ENCODE results near the gene TLCD3B. TPM values are rescaled to one million over a fixed set of nuclear protein-coding genes. Genes with fewer than 3 reads are reported as not detected.
"Not testable (repeated sequence)": the region's sequence is repeated elsewhere in the genome, so short reads cannot be mapped to it uniquely, and the experiment has no call there.

The TLCD3B gene
- total RNA-seq, 3 donors from 2014 or later, result 0.29 TPM; not detected in 2

GRCh38 chr16:30025574-30025973 is 5.5 kb downstream of the TLCD3B start:
- no peak overlapping the region for H3K4me3 ChIP-seq
- intact Hi-C loops (cut with DNase I; ENCODE audit: low total_unique reads), result no loop called here
- peaks cover 3 to 43% of the 10 kb centered on the region in 2 donors for H3K27me3 ChIP-seq
- H3K9me3 ChIP-seq, result no peaks in the 10 kb centered on the region
- no peaks in the 10 kb centered on the region for H3K4me1 ChIP-seq
- no peak overlapping the region for H3K27ac ChIP-seq
- no peaks in the 10 kb centered on the region for H3K36me3 ChIP-seq
- no peak for DNase-seq (ENCODE audit: low spot score in 2 of 2)
- TF ChIP-seq CTCF (IDR thresholded peaks at IDR 0.05), result no peak
- no peak for TF ChIP-seq POLR2A (IDR thresholded peaks at IDR 0.05)
- no peak for TF ChIP-seq POLR2AphosphoS5 (IDR thresholded peaks at IDR 0.05)

GRCh38 chr16:30025156-30025555 is 5.9 kb downstream of the TLCD3B start:
- intact Hi-C loops (cut with DNase I; ENCODE audit: low total_unique reads), result no loop called here
- no peak overlapping the region for H3K4me3 ChIP-seq
- H3K27me3 ChIP-seq, result peaks cover under 1 to 39% of the 10 kb centered on the region in 2 donors
- H3K4me1 ChIP-seq, result no peaks in the 10 kb centered on the region
- DNase-seq (ENCODE audit: low spot score in 2 of 2), result no peak
- no peaks in the 10 kb centered on the region for H3K9me3 ChIP-seq
- no peaks in the 10 kb centered on the region for H3K36me3 ChIP-seq
- H3K27ac ChIP-seq, result no peak overlapping the region
- TF ChIP-seq CTCF (IDR thresholded peaks at IDR 0.05), result no peak
- no peak for TF ChIP-seq POLR2A (IDR thresholded peaks at IDR 0.05)
- no peak for TF ChIP-seq POLR2AphosphoS5 (IDR thresholded peaks at IDR 0.05)

GRCh38 chr16:30024451-30024850 is 6.6 kb downstream of the TLCD3B start:
- no peak overlapping the region for H3K27ac ChIP-seq
- peaks cover 0 to 32% of the 10 kb centered on the region in 2 donors for H3K27me3 ChIP-seq
- H3K4me3 ChIP-seq, result no peak overlapping the region
- intact Hi-C loops (cut with DNase I; ENCODE audit: low total_unique reads), result no loop called here
- no peak for TF ChIP-seq POLR2AphosphoS5 (IDR thresholded peaks at IDR 0.05)
- no peaks in the 10 kb centered on the region for H3K9me3 ChIP-seq
- H3K36me3 ChIP-seq, result no peaks in the 10 kb centered on the region
- no peak for DNase-seq (ENCODE audit: low spot score in 2 of 2)
- H3K4me1 ChIP-seq, result no peaks in the 10 kb centered on the region

- intact Hi-C loops (cut with DNase I; ENCODE audit: low total_unique reads), result no loop called here
- Histone ChIP-seq H3K4me1 (no peaks in the 10 kb centered on the region), H3K27me3 (peaks cover 0 to 29% of the 10 kb centered on the region in 2 donors), H3K27ac (no peak overlapping the region), H3K4me3 (no peak overlapping the region), H3K9me3 (no peaks in the 10 kb centered on the region), H3K36me3 (no peaks in the 10 kb centered on the region)
- TF ChIP-seq POLR2AphosphoS5 (IDR thresholded peaks at IDR 0.05) (no peak), POLR2A (IDR thresholded peaks at IDR 0.05) (no peak), CTCF (IDR thresholded peaks at IDR 0.05) (no peak)
- DNase-seq (ENCODE audit: low spot score in 2 of 2), result no peak
These were observed 7.5 kb downstream of the TLCD3B start for GRCh38 chr16:30023586-30023985.

- H3K4me3 ChIP-seq, result no peak within 1 kb of the TSS
- no peaks in the 10 kb centered on the region for H3K4me1 ChIP-seq
- DNase-seq (ENCODE audit: low spot score in 2 of 2), result no peak
- TF ChIP-seq POLR2A (IDR thresholded peaks at IDR 0.05) (no peak), CTCF (IDR thresholded peaks at IDR 0.05) (no peak)
- H3K27me3 ChIP-seq, result peaks cover 0 to 29% of the 10 kb centered on the region in 2 donors
- no peaks in the 10 kb centered on the region for H3K9me3 ChIP-seq
- no peaks in the 10 kb centered on the region for H3K36me3 ChIP-seq
- no peak within 1 kb of the TSS for H3K27ac ChIP-seq
- intact Hi-C loops (cut with DNase I; ENCODE audit: low total_unique reads), result no loop called here
These were observed 8.2 kb downstream of the TLCD3B start, which contains the start of gene C16orf92 for GRCh38 chr16:30022887-30023286. C16orf92 (plus strand) TSS chr16:30023198; CDS start chr16:30023341, 143 bp downstream.

- intact Hi-C loops (cut with DNase I; ENCODE audit: low total_unique reads), result loop anchor here (10.0 kb wide), 2 partner anchors 154 to 324 kb away; partner anchors contain the start of gene CDIPT
These were observed 12.3 kb downstream of the TLCD3B start for GRCh38 chr16:30018731-30019158.

GRCh38 chr16:30017937-30018336 is 13.1 kb downstream of the TLCD3B start:
- not testable (repeated sequence) for H3K9me3 ChIP-seq; DNase-seq (ENCODE audit: low spot score in 2 of 2); H3K27ac ChIP-seq; H3K27me3 ChIP-seq; H3K4me3 ChIP-seq; H3K36me3 ChIP-seq; H3K4me1 ChIP-seq
- intact Hi-C loops (cut with DNase I; ENCODE audit: low total_unique reads), result loop anchor here (10.0 kb wide), 2 partner anchors 153 to 323 kb away; partner anchors contain the start of gene CDIPT

More at GRCh38 chr16:30018731-30019158, 12.3 kb downstream of the TLCD3B start:
- Histone ChIP-seq H3K4me3 (no peak overlapping the region), H3K9me3 (no peaks in the 10 kb centered on the region), H3K4me1 (no peaks in the 10 kb centered on the region), H3K36me3 (no peaks in the 10 kb centered on the region), H3K27ac (no peak overlapping the region), H3K27me3 (no peaks in the 10 kb centered on the region)
- no peak for TF ChIP-seq POLR2AphosphoS5 (IDR thresholded peaks at IDR 0.05)
- DNase-seq (ENCODE audit: low spot score in 2 of 2), result no peak
